Activated B cell treated with CpG ODN at 0.5 μM for 24 hours (primary cell): Measurements from ENCODE around the gene C19orf25. TPM values are rescaled to one million over a fixed set of nuclear protein-coding genes. Genes with fewer than 3 reads are reported as not detected.

Source experiments
- ATAC-seq: fragments of 200-7000 bp; cut with Tn5 transposase; one replicate; pipeline ENCODE4 v1.10.0; 2021; ENCODE audit warnings: low read depth, mild to moderate bottlenecking, moderate library complexity
- CTCF ChIA-PET: fragments of 350-600 bp; sonication (Branson Sonifier 250); formaldehyde crosslinking; loops from one replicate; lab custom pipeline; 2021; ENCODE audit warnings: antibody characterized with exemption; lab: Charles Lee
- POLR2A ChIA-PET: fragments of 350-600 bp; sonication (Branson Sonifier 250); formaldehyde crosslinking; loops from one replicate; lab custom pipeline; 2021; ENCODE audit warnings: antibody characterized with exemption; lab: Charles Lee
- DNase-seq: peaks from one replicate; pipeline ENCODE4 v3.0.0; 2022
- H3K27ac Mint-ChIP-seq: one replicate; pipeline ENCODE4 v1.8.0; 2020; ENCODE audit warnings: mixed read lengths
- H3K27me3 Mint-ChIP-seq: one replicate; pipeline ENCODE4 v1.8.0; 2021; ENCODE audit warnings: mixed read lengths
- H3K36me3 Mint-ChIP-seq: one replicate; pipeline ENCODE4 v1.8.0; 2021; ENCODE audit warnings: low read depth, mixed read lengths
- H3K4me1 Mint-ChIP-seq: one replicate; pipeline ENCODE4 v1.8.0; 2021; ENCODE audit warnings: mixed read lengths
- H3K4me3 Mint-ChIP-seq: one replicate; pipeline ENCODE4 v1.8.0; 2020; ENCODE audit warnings: mild to moderate bottlenecking, mixed read lengths
- H3K9me3 Mint-ChIP-seq: one replicate; pipeline ENCODE4 v1.8.0; 2020; ENCODE audit warnings: mixed read lengths
- intact Hi-C: fragments of 100-400 bp; cut with micrococcal nuclease; formaldehyde crosslinking; loops from one replicate; pipeline ENCODE4 v1.15.1; 2024
- total RNA-seq: library from RNA; stranded (reverse); gene quantifications from 2 replicates; pipeline ENCODE4 v1.2.3, GENCODE V29; 2022
- TF ChIP-seq, protein P1 (sequence below): fragments of 200-600 bp; IDR thresholded peaks from one replicate; pipeline ENCODE4 v1.8.0; 2022; ENCODE audit warnings: antibody characterized with exemption, mild to moderate bottlenecking

Gene C19orf25
- total RNA-seq, 1 donor from 2014 or later, result 55.7 TPM

DNA sequence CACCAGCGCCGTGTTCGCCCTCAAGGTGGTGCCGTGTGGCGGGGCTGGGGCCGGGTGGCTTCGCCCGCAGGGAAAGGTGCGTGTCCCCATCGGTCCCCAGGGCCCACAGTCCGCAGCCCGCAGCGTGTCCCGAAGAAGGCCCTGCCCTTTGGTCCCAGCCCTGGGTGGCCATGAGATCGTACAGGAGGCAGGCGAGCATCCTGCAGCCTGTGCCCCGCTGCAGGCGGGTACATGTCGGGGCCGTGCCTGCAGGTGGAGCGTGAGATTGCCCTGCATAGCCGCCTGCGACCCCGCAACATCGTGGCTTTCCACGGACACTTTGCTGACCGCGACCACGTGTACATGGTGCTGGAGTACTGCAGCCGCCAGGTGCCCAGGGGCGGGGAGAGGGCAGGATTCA lies 46.3 kb upstream of the C19orf25 start:
- intact Hi-C loops, result no loop called here
- peaks cover 48% of the 10 kb centered on the region for H3K27me3 Mint-ChIP-seq
- H3K4me1 Mint-ChIP-seq, result peaks cover 5% of the 10 kb centered on the region
- TF ChIP-seq, protein P1, sequence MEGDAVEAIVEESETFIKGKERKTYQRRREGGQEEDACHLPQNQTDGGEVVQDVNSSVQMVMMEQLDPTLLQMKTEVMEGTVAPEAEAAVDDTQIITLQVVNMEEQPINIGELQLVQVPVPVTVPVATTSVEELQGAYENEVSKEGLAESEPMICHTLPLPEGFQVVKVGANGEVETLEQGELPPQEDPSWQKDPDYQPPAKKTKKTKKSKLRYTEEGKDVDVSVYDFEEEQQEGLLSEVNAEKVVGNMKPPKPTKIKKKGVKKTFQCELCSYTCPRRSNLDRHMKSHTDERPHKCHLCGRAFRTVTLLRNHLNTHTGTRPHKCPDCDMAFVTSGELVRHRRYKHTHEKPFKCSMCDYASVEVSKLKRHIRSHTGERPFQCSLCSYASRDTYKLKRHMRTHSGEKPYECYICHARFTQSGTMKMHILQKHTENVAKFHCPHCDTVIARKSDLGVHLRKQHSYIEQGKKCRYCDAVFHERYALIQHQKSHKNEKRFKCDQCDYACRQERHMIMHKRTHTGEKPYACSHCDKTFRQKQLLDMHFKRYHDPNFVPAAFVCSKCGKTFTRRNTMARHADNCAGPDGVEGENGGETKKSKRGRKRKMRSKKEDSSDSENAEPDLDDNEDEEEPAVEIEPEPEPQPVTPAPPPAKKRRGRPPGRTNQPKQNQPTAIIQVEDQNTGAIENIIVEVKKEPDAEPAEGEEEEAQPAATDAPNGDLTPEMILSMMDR, result no peak
- no peak for DNase-seq
- ChIA-PET POLR2A (no interaction called here), CTCF (no interaction called here)
- no peak overlapping the region for H3K27ac Mint-ChIP-seq
- H3K4me3 Mint-ChIP-seq, result no peak overlapping the region
- ATAC-seq, result no peak
- H3K9me3 Mint-ChIP-seq, result no peaks in the 10 kb centered on the region
- no peaks in the 10 kb centered on the region for H3K36me3 Mint-ChIP-seq

DNA sequence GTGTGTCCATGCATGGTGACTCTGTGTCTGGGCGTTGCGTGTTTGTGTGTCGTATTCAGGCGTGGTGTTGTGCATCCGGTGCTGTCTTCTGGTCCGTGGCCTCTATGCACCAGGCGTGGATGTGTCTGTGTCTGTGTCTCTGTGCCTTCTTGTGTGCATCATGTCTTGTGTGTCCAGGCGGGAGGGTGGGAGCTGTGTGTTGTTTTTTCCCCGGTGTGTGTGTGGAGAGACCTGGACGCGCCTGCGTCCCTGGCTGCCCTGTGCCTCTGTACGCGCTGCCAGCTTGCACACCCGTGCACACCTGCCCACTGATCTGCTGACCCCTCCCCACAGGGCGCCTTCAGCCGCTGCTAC lies 45.9 kb upstream of the C19orf25 start:
- Mint-ChIP-seq H3K27ac (no peak overlapping the region), H3K4me3 (no peak overlapping the region), H3K27me3 (peaks cover 45% of the 10 kb centered on the region), H3K36me3 (no peaks in the 10 kb centered on the region), H3K4me1 (peaks cover 5% of the 10 kb centered on the region), H3K9me3 (no peaks in the 10 kb centered on the region)
- CTCF ChIA-PET, result no interaction called here
- TF ChIP-seq, protein P1, result no peak
- intact Hi-C loops, result no loop called here
- ATAC-seq, result no peak
- DNase-seq, result no peak
- POLR2A ChIA-PET, result no interaction called here

DNA sequence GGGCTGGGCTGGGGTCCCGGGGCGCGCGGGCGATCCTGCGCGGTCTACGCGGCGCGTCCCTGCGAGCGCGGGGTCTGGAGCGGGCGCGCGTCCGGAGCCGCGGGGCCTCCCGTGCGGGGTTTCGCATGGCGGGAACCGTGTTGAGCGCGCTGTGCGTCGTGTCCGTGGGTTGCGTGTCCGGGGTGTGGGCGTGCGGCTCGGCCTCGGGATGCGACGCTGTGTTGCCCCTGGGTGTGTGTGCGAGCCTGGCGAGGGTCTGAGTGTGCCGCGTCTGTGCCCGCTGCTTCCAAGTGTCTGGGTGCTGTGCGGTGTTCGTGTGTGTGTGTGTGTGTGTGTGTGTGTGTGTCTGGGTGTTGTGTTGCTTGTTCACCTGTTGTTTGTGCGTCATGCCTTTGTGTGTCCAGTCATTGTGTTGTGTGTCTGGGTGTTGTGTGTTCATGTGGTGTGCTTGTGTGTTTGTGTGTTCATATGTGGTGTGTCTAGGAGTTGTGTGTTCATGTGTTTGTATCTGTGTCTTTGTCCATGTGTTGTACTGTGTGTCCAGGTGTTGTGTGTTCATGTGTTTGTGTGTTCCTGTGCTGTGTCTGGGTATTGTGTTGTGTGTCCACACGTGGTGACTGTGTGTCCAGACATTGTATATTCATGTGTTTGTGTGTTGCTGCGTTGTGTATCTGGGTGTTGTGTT lies 45.4 kb upstream of the C19orf25 start:
- CTCF ChIA-PET, result no interaction called here
- Mint-ChIP-seq H3K4me1 (peaks cover 5% of the 10 kb centered on the region), H3K9me3 (no peaks in the 10 kb centered on the region), H3K36me3 (no peaks in the 10 kb centered on the region), H3K4me3 (no peak overlapping the region), H3K27ac (no peak overlapping the region), H3K27me3 (peaks cover 42% of the 10 kb centered on the region)
- intact Hi-C loops, result no loop called here
- DNase-seq (no peak), ATAC-seq (no peak)
- TF ChIP-seq, protein P1, result no peak
- POLR2A ChIA-PET, result no interaction called here

DNA sequence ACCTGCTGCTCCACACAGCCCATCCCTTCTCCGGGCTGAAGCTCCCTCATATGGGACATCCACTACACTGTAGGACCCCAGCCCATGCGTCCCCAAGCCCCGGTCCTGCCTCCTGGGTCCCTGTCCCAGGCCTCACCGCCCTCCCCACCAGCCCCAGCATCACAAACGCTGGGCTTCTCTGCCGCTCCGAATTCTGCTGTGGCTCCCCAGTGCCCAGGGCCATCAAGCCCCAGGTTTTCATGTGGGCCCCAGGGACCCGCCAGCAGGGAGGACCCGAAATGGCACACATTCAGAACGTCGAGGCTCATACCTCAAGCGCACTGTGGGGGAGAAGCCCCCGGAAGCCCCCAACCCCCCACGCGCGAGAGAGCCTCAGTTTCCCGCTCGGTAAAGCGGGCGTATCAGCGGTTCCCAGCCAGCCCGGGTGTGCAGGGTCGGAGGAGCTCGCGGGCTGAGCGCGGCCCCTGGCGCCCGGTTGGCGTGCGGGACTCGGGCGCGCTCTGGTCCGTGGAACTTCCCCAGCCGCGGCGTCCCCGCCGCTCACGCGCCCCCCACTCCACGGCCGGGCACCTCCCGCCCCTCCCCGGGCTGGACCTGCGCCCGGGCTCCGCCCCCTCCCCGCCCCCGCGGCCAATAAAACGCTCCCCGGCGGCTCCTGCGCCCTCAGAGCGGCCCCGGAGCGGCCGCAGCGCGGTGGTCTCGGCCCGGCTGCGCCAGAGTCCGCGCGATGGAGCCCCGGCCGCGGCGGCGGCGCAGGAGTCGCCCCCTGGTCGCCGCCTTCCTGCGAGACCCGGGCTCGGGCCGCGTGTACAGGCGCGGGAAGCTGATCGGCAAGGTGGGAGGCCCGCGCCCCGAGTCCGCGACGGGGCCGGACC lies 44.6 kb upstream of the C19orf25 start, which contains the start of gene PLK5:
TSS of gene PLK5 (plus strand) at position 666 of the 875 bp plus-strand sequence. CDS start 2,920 bp downstream, outside the sequence.
- no peak within 1 kb of the TSS for H3K4me3 Mint-ChIP-seq
- no peak within 1 kb of the TSS for H3K27ac Mint-ChIP-seq
- intact Hi-C loops, result no loop called here
- CTCF ChIA-PET, result no interaction called here
- DNase-seq (no peak), ATAC-seq (no peak)
- H3K9me3 Mint-ChIP-seq, result no peaks in the 10 kb centered on the region
- H3K36me3 Mint-ChIP-seq, result no peaks in the 10 kb centered on the region
- peaks cover 45% of the 10 kb centered on the region for H3K27me3 Mint-ChIP-seq
- POLR2A ChIA-PET, result no interaction called here
- TF ChIP-seq, protein P1, result no peak
- peaks cover 5% of the 10 kb centered on the region for H3K4me1 Mint-ChIP-seq

DNA sequence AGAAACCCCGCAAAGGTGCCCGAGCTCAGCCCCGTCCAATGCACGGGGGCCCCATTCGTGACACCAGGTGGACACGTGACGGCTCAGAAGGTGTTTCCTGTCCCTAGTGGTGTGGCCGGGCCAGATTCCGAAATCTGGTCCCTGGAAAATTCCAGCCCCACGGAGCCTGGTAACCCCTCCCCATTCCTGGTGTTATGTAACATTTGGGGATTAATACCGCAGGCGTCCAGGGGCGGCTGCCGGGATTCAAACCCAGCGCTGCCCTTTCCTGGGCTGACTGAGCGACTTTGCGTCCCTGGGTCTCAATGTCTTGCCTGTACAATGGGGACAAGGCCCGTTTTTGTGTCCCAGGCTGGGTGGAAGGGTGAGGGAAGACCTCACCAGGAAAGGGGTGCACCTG lies 43.8 kb upstream of the C19orf25 start:
- H3K27ac Mint-ChIP-seq, result no peak overlapping the region
- intact Hi-C loops, result no loop called here
- peaks cover 51% of the 10 kb centered on the region for H3K27me3 Mint-ChIP-seq
- DNase-seq, result no peak
- no peak for ATAC-seq
- H3K36me3 Mint-ChIP-seq, result no peaks in the 10 kb centered on the region
- ChIA-PET POLR2A (no interaction called here), CTCF (no interaction called here)
- no peaks in the 10 kb centered on the region for H3K9me3 Mint-ChIP-seq
- peaks cover 5% of the 10 kb centered on the region for H3K4me1 Mint-ChIP-seq
- TF ChIP-seq, protein P1, result no peak
- H3K4me3 Mint-ChIP-seq, result no peak overlapping the region
